HepG2 (cell line): ENCODE results near the gene TNFRSF21.

Experiments
- BHLHE40 ChIP-seq: IDR thresholded peaks from 2 replicates; pipeline ENCODE4 v1.6.1; 2011; ENCODE audit warnings: low read length, improper control_type of control experiment
- ELF1 ChIP-seq: sonication (generic); formaldehyde crosslinking; IDR thresholded peaks from 2 replicates; pipeline ENCODE4 v1.4.0; 2020; ENCODE audit warnings: missing genetic modification reagents
- GATA4 ChIP-seq: sonication (generic); IDR thresholded peaks from 2 replicates; pipeline ENCODE4 v1.6.1; 2016; ENCODE audit warnings: antibody characterized with exemption, low read depth, borderline replicate concordance
- HMG20B ChIP-seq: conservative IDR thresholded peaks from 2 replicates; pipeline ENCODE4 v1.6.1; 2016; ENCODE audit warnings: missing genetic modification reagents, missing compliant biosample characterization
- NKX3-1 ChIP-seq: sonication (generic); formaldehyde crosslinking; IDR thresholded peaks from 2 replicates; pipeline ENCODE4 v1.5.0; 2020; ENCODE audit warnings: missing genetic modification reagents
- NR2F1 ChIP-seq, 2 experiments: fragments of 450-650 bp in 1 of 2; formaldehyde crosslinking in 1 of 2; IDR thresholded peaks; 2 replicates each; pipeline versions ENCODE4 v1.5.0 to v1.6.1; 2016 to 2020; ENCODE audit warnings: mild to moderate bottlenecking in 1 of 2, missing compliant biosample characterization in 1 of 2, missing genetic modification reagents in 1 of 2, moderate library complexity in 1 of 2
- SIN3B ChIP-seq: fragments of 150-350 bp; IDR thresholded peaks from 2 replicates; pipeline ENCODE4 v1.6.1; 2014; ENCODE audit warnings: low read length
- ZNF768 ChIP-seq: sonication (generic); formaldehyde crosslinking; IDR thresholded peaks from 2 replicates; pipeline ENCODE4 v1.4.0; 2020; ENCODE audit warnings: missing genetic modification reagents
- TF ChIP-seq, protein P1 (sequence below): sonication (generic); formaldehyde crosslinking; IDR thresholded peaks from 2 replicates; pipeline ENCODE4 v1.8.1; 2022; ENCODE audit warnings: low read depth, mild to moderate bottlenecking, missing genetic modification reagents

DNA sequence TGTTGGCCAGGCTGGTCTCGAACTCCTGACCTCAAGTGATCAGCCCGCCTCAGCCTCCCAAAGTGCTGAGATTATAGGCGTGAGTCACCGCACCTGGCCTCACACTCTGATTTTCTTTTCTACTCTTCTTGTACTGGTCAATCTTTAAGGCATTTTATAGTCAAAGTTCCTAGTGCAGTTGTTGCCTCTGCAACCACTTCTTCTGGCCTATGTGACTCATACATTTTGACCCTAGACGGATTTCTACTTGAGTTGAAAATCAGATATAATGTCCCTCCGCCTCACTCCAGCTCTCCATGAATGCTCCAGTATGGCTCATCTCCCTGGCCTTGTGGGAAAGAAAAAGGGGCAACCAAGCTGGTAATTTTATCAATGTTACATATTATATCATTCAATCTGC lies 42.4 kb downstream of the TNFRSF21 start:
- TF ChIP-seq ELF1 (CRISPR knock-in tag) (no peak), HMG20B (CRISPR knock-in tag) (no peak), NKX3-1 (CRISPR knock-in tag) (no peak), BHLHE40 (no peak), NR2F1 (CRISPR knock-in tag; IDR thresholded peaks at IDR 0.05) (no peak), ZNF768 (CRISPR knock-in tag) (no peak), SIN3B (no peak), GATA4 (no peak)
- TF ChIP-seq, protein P1, sequence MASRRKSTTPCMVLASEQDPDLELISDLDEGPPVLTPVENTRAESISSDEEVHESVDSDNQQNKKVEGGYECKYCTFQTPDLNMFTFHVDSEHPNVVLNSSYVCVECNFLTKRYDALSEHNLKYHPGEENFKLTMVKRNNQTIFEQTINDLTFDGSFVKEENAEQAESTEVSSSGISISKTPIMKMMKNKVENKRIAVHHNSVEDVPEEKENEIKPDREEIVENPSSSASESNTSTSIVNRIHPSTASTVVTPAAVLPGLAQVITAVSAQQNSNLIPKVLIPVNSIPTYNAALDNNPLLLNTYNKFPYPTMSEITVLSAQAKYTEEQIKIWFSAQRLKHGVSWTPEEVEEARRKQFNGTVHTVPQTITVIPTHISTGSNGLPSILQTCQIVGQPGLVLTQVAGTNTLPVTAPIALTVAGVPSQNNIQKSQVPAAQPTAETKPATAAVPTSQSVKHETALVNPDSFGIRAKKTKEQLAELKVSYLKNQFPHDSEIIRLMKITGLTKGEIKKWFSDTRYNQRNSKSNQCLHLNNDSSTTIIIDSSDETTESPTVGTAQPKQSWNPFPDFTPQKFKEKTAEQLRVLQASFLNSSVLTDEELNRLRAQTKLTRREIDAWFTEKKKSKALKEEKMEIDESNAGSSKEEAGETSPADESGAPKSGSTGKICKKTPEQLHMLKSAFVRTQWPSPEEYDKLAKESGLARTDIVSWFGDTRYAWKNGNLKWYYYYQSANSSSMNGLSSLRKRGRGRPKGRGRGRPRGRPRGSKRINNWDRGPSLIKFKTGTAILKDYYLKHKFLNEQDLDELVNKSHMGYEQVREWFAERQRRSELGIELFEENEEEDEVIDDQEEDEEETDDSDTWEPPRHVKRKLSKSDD: no peak
